ENCODE measurements around the gene F13B. TPM values are rescaled to one million over a fixed set of nuclear protein-coding genes. Genes with fewer than 3 reads are reported as not detected.
A peak's percentile ranks its signal among the peaks of the same experiment; 100 is the strongest.

F13B gene
- polyA plus RNA-seq, 3 donors: not detected

DNA sequence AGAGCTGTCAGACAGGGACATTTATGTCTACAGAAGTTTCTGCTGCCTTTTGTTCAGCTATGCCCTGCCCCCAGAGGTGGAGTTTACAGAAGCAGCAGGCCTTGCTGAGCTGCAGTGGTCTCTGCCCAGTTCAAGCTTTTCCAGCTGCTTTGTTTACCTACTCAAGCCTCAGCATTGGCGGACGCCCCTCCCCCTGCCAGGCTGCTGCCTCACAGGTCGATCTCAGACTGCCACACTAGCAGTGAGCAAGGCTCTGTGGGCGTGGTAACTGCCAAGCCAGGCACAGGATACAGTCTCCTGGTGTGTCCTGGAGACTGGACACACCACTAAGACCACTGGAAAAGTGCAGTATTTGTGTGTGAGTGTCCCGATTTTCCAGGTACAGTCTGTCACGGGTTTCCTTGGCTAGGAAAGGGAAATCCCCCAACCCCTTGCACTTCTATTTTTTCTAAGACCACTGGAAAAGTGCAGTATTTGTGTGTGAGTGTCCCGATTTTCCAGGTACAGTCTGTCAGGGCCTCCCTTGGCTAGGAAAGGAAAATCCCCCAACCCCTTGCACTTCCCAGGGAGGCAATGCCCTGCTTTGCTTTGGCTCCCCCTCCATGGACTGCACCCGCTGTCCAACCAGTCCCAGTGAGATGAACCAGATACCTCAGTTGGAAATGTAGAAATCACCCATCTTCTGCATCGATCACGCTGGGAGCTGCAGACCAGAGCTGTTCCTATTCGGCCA lies 75.0 kb downstream of the F13B start:
- peak in 8 of 11 donors; percentile 2 to 18 (median 8) for DNase-seq (ENCODE audit: extremely low read depth in 1 of 11, low read depth in 9 of 11, low spot score in 4 of 11)

Other genes with a start within 250 kb of the F13B start
- under 1 TPM; 0.14 to 0.27 (median 0.25) TPM for gene CFHR1, start 247.5 kb downstream of the F13B start, polyA plus RNA-seq (ENCODE audit: insufficient read length in 3 of 3)
- gene CFHR4, start 179.2 kb downstream of the F13B start, polyA plus RNA-seq (ENCODE audit: insufficient read length in 3 of 3): not detected
- under 1 TPM in 1 of 3 donors, not detected in 2; 0.15 TPM for gene CFHR2, start 123.5 kb downstream of the F13B start, polyA plus RNA-seq (ENCODE audit: insufficient read length in 3 of 3)
- not detected for gene CFHR5, start 89.7 kb downstream of the F13B start, polyA plus RNA-seq (ENCODE audit: insufficient read length in 3 of 3)
- gene ASPM, start 79.4 kb upstream of the F13B start, polyA plus RNA-seq (ENCODE audit: insufficient read length in 3 of 3): 10 to 100 TPM; 20.1 to 29.7 (median 25.5) TPM
- 10 to 100 TPM; 16.1 to 19.4 (median 18.5) TPM for gene ZBTB41, start 134.0 kb upstream of the F13B start, polyA plus RNA-seq (ENCODE audit: insufficient read length in 3 of 3)
- 1 to 10 TPM; 2.4 to 2.6 (median 2.5) TPM for gene CRB1, start 201.0 kb upstream of the F13B start, polyA plus RNA-seq (ENCODE audit: insufficient read length in 3 of 3)